SU-DHL-6 (cell line): ENCODE measurements around the gene ZMAT3.

Experiments used
- H2AFZ ChIP-seq: fragments of 200-600 bp; sonication (generic); 2 replicates; pipeline ENCODE4 v1.6.1; 2014; ENCODE audit warnings: low read depth, mild to moderate bottlenecking, moderate library complexity, mixed read lengths, antibody characterized with exemption, low read length; ENCODE audit not compliant: severe bottlenecking
- H3F3A ChIP-seq: fragments of 200-600 bp; shearing (Covaris generic); 2 replicates; pipeline ENCODE4 v1.6.0; 2016; ENCODE audit warnings: antibody characterized with exemption, mild to moderate bottlenecking; ENCODE audit not compliant: insufficient read depth
- H3K27ac ChIP-seq: fragments of 200-600 bp; sonication (generic); 2 replicates; pipeline ENCODE4 v1.5.1; 2016; ENCODE audit warnings: low read depth, mild to moderate bottlenecking, low read length, moderate library complexity, mixed read lengths
- H3K27me3 ChIP-seq: fragments of 200-600 bp; sonication (generic), shearing (Covaris generic); 2 replicates; pipeline ENCODE4 v1.6.0; 2014; ENCODE audit warnings: mild to moderate bottlenecking, low read length
- H3K36me3 ChIP-seq: fragments of 200-600 bp; sonication (generic); 2 replicates; pipeline ENCODE4 v1.6.1; 2014; ENCODE audit warnings: mild to moderate bottlenecking, low read length, mixed read lengths
- H3K4me2 ChIP-seq: fragments of 300-600, 200-600 bp; shearing (Covaris generic), sonication (generic); 2 replicates; pipeline ENCODE4 v1.6.0; 2014; ENCODE audit warnings: low read length, low read depth, mild to moderate bottlenecking; ENCODE audit not compliant: poor library complexity, severe bottlenecking
- H3K4me3 ChIP-seq: fragments of 200-600 bp; sonication (generic); 2 replicates; pipeline ENCODE4 v1.5.1; 2014; ENCODE audit warnings: antibody characterized with exemption, low read length, mild to moderate bottlenecking, mixed read lengths; ENCODE audit not compliant: insufficient read depth, poor library complexity, severe bottlenecking
- H3K79me2 ChIP-seq: fragments of 200-600 bp; sonication (generic); 2 replicates; pipeline ENCODE4 v1.6.1; 2014; ENCODE audit warnings: mild to moderate bottlenecking, low read length, moderate library complexity; ENCODE audit not compliant: insufficient read depth
- H3K9ac ChIP-seq: fragments of 200-600 bp; sonication (generic); 2 replicates; pipeline ENCODE4 v1.7.0; 2014; ENCODE audit warnings: mild to moderate bottlenecking, low read length
- H3K9me2 ChIP-seq: fragments of 200-600 bp; sonication (generic); replicated peaks from 2 replicates; pipeline ENCODE4 v1.6.1; 2014; ENCODE audit warnings: low read length; ENCODE audit not compliant: insufficient read depth
- H3K9me3 ChIP-seq: fragments of 200-600 bp; sonication (generic); 2 replicates; pipeline ENCODE4 v1.6.1; 2014; ENCODE audit warnings: low read length, mixed read lengths; ENCODE audit not compliant: insufficient read depth
- H4K20me1 ChIP-seq: fragments of 200-600 bp; sonication (generic); 2 replicates; pipeline ENCODE4 v1.6.1; 2014; ENCODE audit warnings: low read depth, mild to moderate bottlenecking, antibody characterized with exemption, low read length, moderate library complexity, mixed read lengths
- CTCF ChIP-seq: fragments of 200-600 bp; sonication (generic); IDR thresholded peaks from one replicate; pipeline ENCODE4 v1.5.1; 2017; ENCODE audit warnings: antibody characterized with exemption, mild to moderate bottlenecking, low read length, moderate library complexity; ENCODE audit not compliant: insufficient read depth, poor library complexity, severe bottlenecking
- EZH2phosphoT487 ChIP-seq: fragments of 200-600 bp; sonication (generic), shearing (Covaris generic); conservative IDR thresholded peaks from 2 replicates; pipeline ENCODE4 v1.6.1; 2018; ENCODE audit warnings: mild to moderate bottlenecking, antibody characterized with exemption, low read length, moderate library complexity, mixed read lengths

ZMAT3 gene

DNA sequence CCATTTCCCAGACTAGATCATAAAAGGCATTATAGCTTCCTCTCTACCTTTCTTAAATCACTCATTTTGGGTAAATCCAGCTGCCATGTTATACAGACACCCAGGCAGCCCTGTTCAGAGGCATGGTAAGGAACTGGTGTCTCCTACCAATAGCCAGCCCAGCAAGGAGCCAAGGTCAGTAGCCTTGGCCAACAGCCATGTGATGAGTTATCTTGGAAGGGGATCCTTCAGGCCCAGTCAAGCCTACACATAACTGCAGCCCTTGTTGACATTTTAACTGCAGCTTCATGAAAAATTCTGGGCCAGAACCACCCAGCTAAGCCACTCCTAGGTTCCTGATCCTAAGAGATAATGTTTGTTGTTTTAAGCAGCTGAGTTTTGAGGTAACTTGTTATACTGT is 29.0 kb upstream of the ZMAT3 start:
- TF ChIP-seq EZH2phosphoT487: no peak
- TF ChIP-seq CTCF: no peak
- Histone ChIP-seq H2AFZ (no peak overlapping the region), H3K9me2 (no peaks in the 10 kb centered on the region)

DNA sequence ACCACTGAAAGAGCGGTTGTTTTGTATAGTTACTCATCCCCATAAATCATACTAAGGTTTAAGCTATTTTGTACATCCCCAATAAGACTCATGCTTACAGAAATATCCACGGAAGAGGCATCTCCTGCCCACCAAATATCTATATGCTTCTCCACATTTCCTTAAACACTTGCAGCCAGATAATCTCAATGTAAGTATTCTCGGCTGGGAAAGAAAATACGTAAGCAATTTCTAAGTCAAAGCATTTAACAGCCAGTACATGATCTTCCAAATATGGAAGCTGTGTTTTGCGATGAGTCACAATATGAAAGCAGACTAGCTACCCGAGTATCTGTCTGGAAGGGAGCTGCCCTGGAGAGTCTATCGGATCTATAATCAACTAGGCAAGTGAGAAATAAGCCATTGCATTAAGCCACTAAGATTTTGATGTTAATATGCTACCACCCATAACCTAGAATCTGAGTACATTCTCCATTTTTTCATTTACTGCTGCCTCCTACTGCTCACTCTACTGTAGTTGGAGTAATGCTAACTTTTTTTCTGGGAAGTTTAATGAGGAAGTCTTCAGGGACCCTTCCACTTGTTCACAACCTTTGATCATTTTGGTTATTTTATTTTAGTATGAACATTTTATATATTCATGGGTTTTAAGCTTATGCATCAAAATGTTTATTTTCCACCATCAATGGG is 26.9 kb upstream of the ZMAT3 start:
- no peaks in the 10 kb centered on the region for H3K9me2 ChIP-seq
- TF ChIP-seq CTCF: no peak
- TF ChIP-seq EZH2phosphoT487: no peak
- H3F3A ChIP-seq: no peaks in the 10 kb centered on the region
- H4K20me1 ChIP-seq: no peaks in the 10 kb centered on the region
- H3K27me3 ChIP-seq: no peaks in the 10 kb centered on the region
- H3K36me3 ChIP-seq: no peaks in the 10 kb centered on the region
- H3K9me3 ChIP-seq: no peaks in the 10 kb centered on the region
- no peak overlapping the region for H2AFZ ChIP-seq
- no peak overlapping the region for H3K9ac ChIP-seq
- no peaks in the 10 kb centered on the region for H3K79me2 ChIP-seq
- H3K4me2 ChIP-seq: no peak overlapping the region
- no peak overlapping the region for H3K27ac ChIP-seq
- H3K4me3 ChIP-seq: no peak overlapping the region

More for the DNA sequence above, 29.0 kb upstream of the ZMAT3 start:
- Histone ChIP-seq H4K20me1 (no peaks in the 10 kb centered on the region), H3K4me3 (no peak overlapping the region), H3F3A (no peaks in the 10 kb centered on the region), H3K27ac (no peak overlapping the region), H3K4me2 (no peak overlapping the region), H3K9me3 (no peaks in the 10 kb centered on the region), H3K79me2 (no peaks in the 10 kb centered on the region), H3K27me3 (no peaks in the 10 kb centered on the region), H3K9ac (no peak overlapping the region), H3K36me3 (no peaks in the 10 kb centered on the region)

DNA sequence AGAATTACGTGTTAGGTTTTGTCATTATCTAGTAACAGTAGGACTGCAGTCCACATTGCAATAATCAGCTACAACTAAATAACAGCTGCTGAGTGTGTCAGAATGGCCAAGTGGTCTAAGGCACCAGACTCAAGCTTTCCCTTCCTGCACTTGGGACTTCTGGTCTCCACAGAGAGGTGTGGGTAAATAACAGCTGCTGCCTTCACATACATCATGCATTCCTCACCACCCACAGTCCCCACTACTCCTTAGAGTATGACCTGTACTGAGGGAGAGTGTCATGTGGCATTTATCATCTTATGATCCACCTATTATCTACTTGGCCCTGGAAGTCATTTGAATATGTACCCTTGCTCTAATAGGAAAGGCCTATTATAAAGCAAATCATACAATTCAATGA is 22.2 kb upstream of the ZMAT3 start:
- Histone ChIP-seq H3K27ac (no peak overlapping the region), H3K27me3 (no peaks in the 10 kb centered on the region), H3F3A (no peaks in the 10 kb centered on the region), H3K36me3 (no peaks in the 10 kb centered on the region), H3K4me3 (no peak overlapping the region), H4K20me1 (no peaks in the 10 kb centered on the region), H3K9ac (no peak overlapping the region), H3K79me2 (no peaks in the 10 kb centered on the region), H3K4me2 (no peak overlapping the region), H3K9me3 (no peaks in the 10 kb centered on the region), H2AFZ (no peak overlapping the region), H3K9me2 (no peaks in the 10 kb centered on the region)
- TF ChIP-seq CTCF (no peak), EZH2phosphoT487 (no peak)
